GM12878 (cell line): ENCODE results near the gene TRAPPC11. TPM values are rescaled to one million over a fixed set of nuclear protein-coding genes. Genes with fewer than 3 reads are reported as not detected.

Experiments
- ATAC-seq: fragments of 200-7000 bp; cut with Tn5 transposase; 3 replicates; pipeline ENCODE4 v1.9.1; 2020; ENCODE audit warnings: mild to moderate bottlenecking, moderate library complexity
- BruUV-seq: library from RNA; stranded (reverse); fragments of 400-500 nt; replicated peaks from 2 replicates; lab custom pipeline; 2021; lab: Mats Ljungman, UMichigan
- CTCF ChIA-PET: fragments of 300-600 bp; sonication (Branson Sonifier 250); formaldehyde crosslinking; extraction: SDS; loops from one replicate; lab custom pipeline; 2021; ENCODE audit warnings: inconsistent platforms; lab: Yijun Ruan, JAX
- POLR2A ChIA-PET: fragments of 350-600 bp; formaldehyde crosslinking; extraction: SDS; loops from one replicate; lab custom pipeline; 2021; ENCODE audit warnings: inconsistent platforms; lab: Charles Lee
- RAD21 ChIA-PET: fragments of 300-600 bp; sonication (Branson Sonifier 250); formaldehyde crosslinking; loops from one replicate; lab custom pipeline; 2023; ENCODE audit warnings: antibody characterized with exemption; ENCODE audit not compliant: unreplicated experiment; lab: Charles Lee
- SMC1A ChIA-PET: fragments of 300-600 bp; sonication (Branson Sonifier 250); formaldehyde crosslinking; loops from one replicate; lab custom pipeline; 2023; ENCODE audit not compliant: unreplicated experiment, uncharacterized antibody; lab: Charles Lee
- DNase-seq: peaks from one replicate; pipeline ENCODE4 v3.0.0-alpha.2; 2011; ENCODE audit warnings: low read depth, low spot score
- FAIRE-seq: peaks from 3 replicates; lab custom pipeline; 2011; peaks lifted over from hg19 to GRCh38; lab: Jason Lieb, UNC
- H2AFZ ChIP-seq: 2 replicates; pipeline ENCODE4 v1.6.0; 2011; ENCODE audit warnings: low read depth, low read length, control low read depth; ENCODE audit not compliant: control insufficient read depth
- H3K27ac ChIP-seq: 2 replicates; pipeline ENCODE4 v1.5.1; 2011; ENCODE audit warnings: control low read depth; ENCODE audit not compliant: control insufficient read depth, insufficient read depth
- H3K27me3 ChIP-seq, 2 experiments: replicated peaks in 1 of 2; 2 replicates each; pipeline versions ENCODE4 v1.6.0 to v1.6.1; 2011; ENCODE audit warnings: low read length in 1 of 2; ENCODE audit not compliant: control insufficient read depth in 2 of 2, insufficient read depth in 2 of 2
- H3K36me3 ChIP-seq, 2 experiments: 2 replicates each; pipeline ENCODE4 v1.5.1; 2011; ENCODE audit warnings: low read length in 1 of 2; ENCODE audit not compliant: control insufficient read depth in 2 of 2, insufficient read depth in 2 of 2
- H3K4me1 ChIP-seq: 2 replicates; pipeline ENCODE4 v1.6.1; 2011; ENCODE audit warnings: mild to moderate bottlenecking, low read length, moderate library complexity, mixed read lengths; ENCODE audit not compliant: control insufficient read depth, insufficient read depth
- H3K4me2 ChIP-seq: 2 replicates; pipeline ENCODE4 v1.6.0; 2011; ENCODE audit warnings: control low read depth; ENCODE audit not compliant: control insufficient read depth, insufficient read depth
- H3K4me3 ChIP-seq: fragments of 200-600 bp; sonication (generic); 2 replicates; pipeline ENCODE4 v1.5.1; 2016
- H3K79me2 ChIP-seq: 2 replicates; pipeline ENCODE4 v1.6.0; 2011; ENCODE audit warnings: low read length; ENCODE audit not compliant: control insufficient read depth, insufficient read depth
- H3K9ac ChIP-seq: 2 replicates; pipeline ENCODE4 v1.8.0; 2011; ENCODE audit warnings: low read length, control low read depth, mixed read lengths; ENCODE audit not compliant: control insufficient read depth, insufficient read depth
- H3K9me3 ChIP-seq: replicated peaks from 3 replicates; pipeline ENCODE4 v1.5.1; 2011; ENCODE audit warnings: mild to moderate bottlenecking, low read length; ENCODE audit not compliant: control insufficient read depth, insufficient read depth
- H4K20me1 ChIP-seq: 2 replicates; pipeline ENCODE4 v1.6.0; 2011; ENCODE audit not compliant: control insufficient read depth, insufficient read depth
- DPF2 ChIP-seq: fragments of 450-650 bp; IDR thresholded peaks from 2 replicates; pipeline ENCODE4 v1.6.1; 2017; ENCODE audit warnings: mild to moderate bottlenecking
- HDAC6 ChIP-seq: fragments of 200-600 bp; sonication (generic); IDR thresholded peaks from one replicate; pipeline ENCODE4 v1.8.0; 2017; ENCODE audit warnings: antibody characterized with exemption; ENCODE audit not compliant: unreplicated experiment
- RELA ChIP-seq: fragments of 450-650 bp; IDR thresholded peaks from 2 replicates; pipeline ENCODE4 v1.8.0; 2014; ENCODE audit warnings: borderline replicate concordance; ENCODE audit not compliant: partially characterized antibody
- TCF12 ChIP-seq: IDR thresholded peaks from 2 replicates; pipeline ENCODE4 v1.6.1; 2011; ENCODE audit warnings: low read depth, mild to moderate bottlenecking, low read length
- ZBED1 ChIP-seq: IDR thresholded peaks from 2 replicates; pipeline ENCODE4 v1.6.1; 2016; ENCODE audit warnings: borderline replicate concordance
- ZSCAN29 ChIP-seq: fragments of 450-650 bp; IDR thresholded peaks from 2 replicates; pipeline ENCODE4 v1.6.1; 2017; ENCODE audit warnings: mild to moderate bottlenecking, moderate library complexity
- WGBS: methylation state at CpG from one replicate; pipeline ENCODE4 v1.1.6; 2016; ENCODE audit warnings: low lambda C conversion rate; ENCODE audit not compliant: insufficient replicate concordance, insufficient coverage; ENCODE audit errors: missing lambda C conversion rate; 5-methylcytosine and 5-hydroxymethylcytosine counted together
- in situ Hi-C: fragments of 300-500 bp; cut with MboI; formaldehyde crosslinking; loops from 9 replicates; pipeline ENCODE4 v1.14.3; 2018; ENCODE audit warnings: mixed read lengths
- intact Hi-C: fragments of 100-400 bp; cut with micrococcal nuclease; formaldehyde crosslinking; loops from one replicate; pipeline ENCODE4 v1.14.2; 2022; ENCODE audit not compliant: unreplicated experiment
- polyA plus RNA-seq, 11 experiments: library from polyadenylated mRNA; depleted of rRNA in 4 of 11; unstranded in 6 of 11; stranded (reverse) in 5 of 11; fragments of >200 nt; fragmentation: Nextera tagmentation in 4 of 11; fragmentation: Illumina TruSeq in 1 of 11; extraction: Ambion mirVana in 4 of 11; extraction: Trizol in 1 of 11; gene quantifications; 1 replicate in 1 of 11; 2 replicates in 10 of 11; pipeline versions ENCODE4 v1.2.1 to v1.2.3, GENCODE V29; 2011 to 2016; ENCODE audit warnings: inconsistent platforms in 2 of 11, missing spikeins in 2 of 11, low read depth in 1 of 11
- total RNA-seq, 4 experiments: library from RNA; depleted of rRNA in 3 of 4; stranded (reverse); fragments of >200 nt in 3 of 4; fragmentation: Illumina TruSeq in 1 of 4; extraction: Trizol in 1 of 4; gene quantifications; 2 replicates each; pipeline versions ENCODE4 v1.2.1 to v1.2.3, GENCODE V29; 2013 to 2021
- TF ChIP-seq, protein P1 (sequence below): IDR thresholded peaks from 2 replicates; pipeline ENCODE4 v1.6.1; 2011; ENCODE audit warnings: low read depth, low read length, improper control_type of control experiment, borderline replicate concordance
- TF ChIP-seq, protein P2 (sequence below): fragments of 450-650 bp; conservative IDR thresholded peaks from 2 replicates; pipeline ENCODE4 v1.6.1; 2017; ENCODE audit warnings: mild to moderate bottlenecking, moderate library complexity

The TRAPPC11 gene
- total and polyA plus RNA-seq, 10 of the 15 experiments (the other 5 are each of a cell fraction or from before 2014, with no cell fraction given) = 7.3 to 40.5 (median 22.3) TPM

DNA sequence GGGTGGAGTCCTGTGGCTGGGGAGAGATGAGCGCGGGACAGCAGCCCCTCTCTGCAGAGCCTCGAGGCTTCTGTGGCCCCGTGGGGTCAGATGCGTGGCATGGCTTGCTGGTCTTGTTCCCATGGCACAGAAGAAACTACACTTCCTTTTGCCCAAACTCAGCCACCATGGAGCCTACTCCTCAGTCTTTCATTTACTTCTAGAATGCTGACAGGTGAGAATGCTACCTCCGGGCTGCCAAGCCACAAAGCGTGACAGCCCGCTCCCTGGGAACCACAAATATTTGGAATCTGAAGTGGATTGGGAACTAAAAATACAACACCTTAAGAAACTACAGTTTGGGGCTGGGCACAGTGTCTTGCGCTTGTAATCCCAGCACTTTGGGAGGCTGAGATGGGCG is 98.0 kb downstream of the TRAPPC11 start:
- in situ Hi-C loops = no loop called here
- Histone ChIP-seq H3K27ac (no peak overlapping the region), H4K20me1 (no peaks in the 10 kb centered on the region), H3K9me3 (no peaks in the 10 kb centered on the region), H3K4me3 (no peak overlapping the region), H3K36me3 (no peaks in the 10 kb centered on the region), H3K4me1 (no peaks in the 10 kb centered on the region), H3K79me2 (no peaks in the 10 kb centered on the region), H3K27me3 (no peaks in the 10 kb centered on the region), H3K9ac (no peak overlapping the region), H3K4me2 (no peak overlapping the region), H2AFZ (no peak overlapping the region)
- RAD21 ChIA-PET = no interaction called here
- CTCF ChIA-PET = no interaction called here
- DNase-seq = no peak
- intact Hi-C loops = no loop called here
- no peak for ATAC-seq
- 48% methylated on average over 10 of the region's 10 CpGs for WGBS
- no TSS peak for BruUV-seq
- TF ChIP-seq HDAC6 (no peak), TCF12 (no peak), ZBED1 (no peak), RELA (no peak), ZSCAN29 (no peak), DPF2 (no peak)
- TF ChIP-seq, protein P1, sequence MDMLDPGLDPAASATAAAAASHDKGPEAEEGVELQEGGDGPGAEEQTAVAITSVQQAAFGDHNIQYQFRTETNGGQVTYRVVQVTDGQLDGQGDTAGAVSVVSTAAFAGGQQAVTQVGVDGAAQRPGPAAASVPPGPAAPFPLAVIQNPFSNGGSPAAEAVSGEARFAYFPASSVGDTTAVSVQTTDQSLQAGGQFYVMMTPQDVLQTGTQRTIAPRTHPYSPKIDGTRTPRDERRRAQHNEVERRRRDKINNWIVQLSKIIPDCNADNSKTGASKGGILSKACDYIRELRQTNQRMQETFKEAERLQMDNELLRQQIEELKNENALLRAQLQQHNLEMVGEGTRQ = no peak
- TF ChIP-seq, protein P2, sequence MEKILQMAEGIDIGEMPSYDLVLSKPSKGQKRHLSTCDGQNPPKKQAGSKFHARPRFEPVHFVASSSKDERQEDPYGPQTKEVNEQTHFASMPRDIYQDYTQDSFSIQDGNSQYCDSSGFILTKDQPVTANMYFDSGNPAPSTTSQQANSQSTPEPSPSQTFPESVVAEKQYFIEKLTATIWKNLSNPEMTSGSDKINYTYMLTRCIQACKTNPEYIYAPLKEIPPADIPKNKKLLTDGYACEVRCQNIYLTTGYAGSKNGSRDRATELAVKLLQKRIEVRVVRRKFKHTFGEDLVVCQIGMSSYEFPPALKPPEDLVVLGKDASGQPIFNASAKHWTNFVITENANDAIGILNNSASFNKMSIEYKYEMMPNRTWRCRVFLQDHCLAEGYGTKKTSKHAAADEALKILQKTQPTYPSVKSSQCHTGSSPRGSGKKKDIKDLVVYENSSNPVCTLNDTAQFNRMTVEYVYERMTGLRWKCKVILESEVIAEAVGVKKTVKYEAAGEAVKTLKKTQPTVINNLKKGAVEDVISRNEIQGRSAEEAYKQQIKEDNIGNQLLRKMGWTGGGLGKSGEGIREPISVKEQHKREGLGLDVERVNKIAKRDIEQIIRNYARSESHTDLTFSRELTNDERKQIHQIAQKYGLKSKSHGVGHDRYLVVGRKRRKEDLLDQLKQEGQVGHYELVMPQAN = no peak
- SMC1A ChIA-PET = no interaction called here
- POLR2A ChIA-PET = no interaction called here
- FAIRE-seq = no peak
